ENCODE data around the gene CNTD1.

- TF ChIP-seq CTCF (IDR thresholded peaks at IDR 0.05; ENCODE audit: low read depth, low read length) (no peak), EZH2phosphoT487 (IDR thresholded peaks at IDR 0.05; ENCODE audit: low read depth) (no peak)
These were observed 54.9 kb downstream of the CNTD1 start for GRCh38 chr17:42853597-42853967.
